Ovary (tissue), 9 donors: ENCODE measurements around the gene DHH. TPM values are rescaled to one million over a fixed set of nuclear protein-coding genes. Genes with fewer than 3 reads are reported as not detected.
A peak's percentile ranks its signal among the peaks of the same experiment; 100 is the strongest.

Experiments
- DNase-seq, 5 donors: peaks; one replicate each; pipeline ENCODE4 v3.0.0-alpha.2; 2019 to 2020
- H3K27ac ChIP-seq, 2 donors: fragments of 200-600 bp; one replicate each; pipeline versions ENCODE4 v1.5.1 to v1.8.0; 2019 to 2022
- H3K27me3 ChIP-seq: fragments of 200-600 bp; one replicate; pipeline ENCODE4 v1.8.0; 2022
- H3K36me3 ChIP-seq: fragments of 200-600 bp; sonication (generic); one replicate; pipeline ENCODE4 v1.5.1; 2019
- H3K4me1 ChIP-seq: one replicate; pipeline ENCODE4 v1.8.1; 2013; ENCODE audit warnings: mild to moderate bottlenecking, moderate library complexity; ENCODE audit not compliant: insufficient read depth
- H3K4me3 ChIP-seq: fragments of 200-600 bp; sonication (generic); one replicate; pipeline ENCODE4 v1.5.1; 2017
- H3K9me3 ChIP-seq, 2 donors: fragments of 200-600 bp in 1 of 2; sonication (generic) in 1 of 2; one replicate each; pipeline versions ENCODE4 v1.5.1 to v1.8.1; 2013 to 2019; ENCODE audit warnings: mild to moderate bottlenecking in 1 of 2, moderate library complexity in 1 of 2
- EP300 ChIP-seq: sonication (generic); formaldehyde crosslinking; IDR thresholded peaks from one replicate; pipeline ENCODE4 v1.6.1; 2017; ENCODE audit warnings: antibody characterized with exemption
- POLR2A ChIP-seq: fragments of 450-650 bp; IDR thresholded peaks from one replicate; pipeline ENCODE4 v1.6.1; 2017; ENCODE audit warnings: antibody characterized with exemption, mild to moderate bottlenecking, moderate library complexity
- WGBS, 3 donors: extraction: QIAGEN DNeasy Blood & Tissue Kit in 1 of 3; methylation state at CpG; one replicate each; pipeline versions ENCODE4 v1.1.5 to v1.1.7; 2013 to 2017; 5-methylcytosine and 5-hydroxymethylcytosine counted together
- intact Hi-C, 4 donors: fragments of 100-400 bp; cut with DNase I; formaldehyde crosslinking; loops; one replicate each; pipeline versions ENCODE4 v1.11.0 to v1.15.1; 2022 to 2023
- polyA plus RNA-seq, 2 donors: library from polyadenylated mRNA; stranded (reverse); fragments of 200-250 nt in 1 of 2; fragments of 350-450 nt in 1 of 2; fragmentation: Illumina TruSeq in 1 of 2; extraction: RNeasy Lipid Tissue Mini Kit (QIAGEN cat#74804) in 1 of 2; gene quantifications; one replicate each; pipeline ENCODE4 v1.2.3, GENCODE V29; 2013 to 2014
- total RNA-seq, 7 donors: library from RNA; depleted of rRNA in 2 of 7; stranded (reverse); fragments of >200 nt in 2 of 7; fragmentation: NEBNext Ultra II Directional in 3 of 7; extraction: Animal tissue kit (Norgen Biotek cat#: 25700) in 3 of 7; gene quantifications; one replicate each; pipeline versions ENCODE4 v1.1.0 to v1.2.4, GENCODE V29; 2016 to 2023
- TF ChIP-seq, protein P1 (sequence below), 3 donors: fragments of 450-650 bp in 2 of 3; fragments of 200-600 bp in 1 of 3; IDR thresholded peaks; one replicate each; pipeline versions ENCODE4 v1.5.1 to v1.8.0; 2016 to 2022; ENCODE audit warnings: antibody characterized with exemption in 3 of 3, mild to moderate bottlenecking in 1 of 3
- donor health status: DM: no; HTN: no; CAD: no; lungs with moderate emphysema.
- donor health status: DM: no; HTN: no; CAD: no.
- donor health status: Bipolar disorder and iron deficiency.
- donor health status: DM: yes; HTN: yes; CAD: no.
- donor health status: DM: no; HTN: no; CAD: no.
- donor health status: DM: yes; HTN: yes; CAD: no.

DHH gene
- total and polyA plus RNA-seq, 9 donors = 0.20 to 1.4 (median 0.72) TPM

DNA sequence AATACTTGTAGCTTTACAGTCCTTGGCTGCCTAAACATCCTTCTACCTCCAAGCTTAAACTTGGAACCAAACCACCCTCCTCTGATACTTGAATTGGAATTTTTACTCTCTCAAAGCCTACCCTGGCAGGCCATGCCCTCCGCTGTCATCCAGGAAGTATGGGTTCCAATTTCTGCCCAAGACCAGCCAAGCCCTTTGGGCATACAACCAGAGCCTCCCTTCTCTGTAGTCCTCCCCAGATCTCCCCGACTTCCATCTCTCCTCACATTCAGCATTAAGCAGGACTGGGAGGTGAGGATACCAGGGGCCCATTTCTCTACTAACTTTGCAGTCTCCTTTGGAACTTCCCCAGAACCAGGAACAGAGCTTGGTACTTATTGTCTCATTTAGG lies 369 bp upstream of the DHH start:
- peaks cover 3% of the 10 kb centered on the region for H3K27me3 ChIP-seq
- TF ChIP-seq EP300 (no peak), POLR2A (no peak)
- TF ChIP-seq, protein P1, sequence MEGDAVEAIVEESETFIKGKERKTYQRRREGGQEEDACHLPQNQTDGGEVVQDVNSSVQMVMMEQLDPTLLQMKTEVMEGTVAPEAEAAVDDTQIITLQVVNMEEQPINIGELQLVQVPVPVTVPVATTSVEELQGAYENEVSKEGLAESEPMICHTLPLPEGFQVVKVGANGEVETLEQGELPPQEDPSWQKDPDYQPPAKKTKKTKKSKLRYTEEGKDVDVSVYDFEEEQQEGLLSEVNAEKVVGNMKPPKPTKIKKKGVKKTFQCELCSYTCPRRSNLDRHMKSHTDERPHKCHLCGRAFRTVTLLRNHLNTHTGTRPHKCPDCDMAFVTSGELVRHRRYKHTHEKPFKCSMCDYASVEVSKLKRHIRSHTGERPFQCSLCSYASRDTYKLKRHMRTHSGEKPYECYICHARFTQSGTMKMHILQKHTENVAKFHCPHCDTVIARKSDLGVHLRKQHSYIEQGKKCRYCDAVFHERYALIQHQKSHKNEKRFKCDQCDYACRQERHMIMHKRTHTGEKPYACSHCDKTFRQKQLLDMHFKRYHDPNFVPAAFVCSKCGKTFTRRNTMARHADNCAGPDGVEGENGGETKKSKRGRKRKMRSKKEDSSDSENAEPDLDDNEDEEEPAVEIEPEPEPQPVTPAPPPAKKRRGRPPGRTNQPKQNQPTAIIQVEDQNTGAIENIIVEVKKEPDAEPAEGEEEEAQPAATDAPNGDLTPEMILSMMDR (IDR thresholded peaks at IDR 0.05) = no peak
- H3K27ac ChIP-seq = no peak overlapping the region
- no peak overlapping the region for H3K4me3 ChIP-seq
- H3K4me1 ChIP-seq = peaks cover 5% of the 10 kb centered on the region
- no peaks in the 10 kb centered on the region for H3K36me3 ChIP-seq
- intact Hi-C loops = loop anchor here in 2 of 4 donors (5.0 to 10.0 kb wide), 2 partner anchors 137 to 140 kb away; no protein-coding TSS in a partner anchor
- no peaks in the 10 kb centered on the region for H3K9me3 ChIP-seq
- DNase-seq = no peak
- whole genome bisulfite sequencing, 3 donors = 68 to 73% (median 71%) methylated on average over 2 of the region's 2 CpGs

- 3 to 9% (median 8%) methylated on average over 9 of the region's 9 CpGs for WGBS, 3 donors
- DNase-seq = no peak
- Histone ChIP-seq H3K36me3 (no peaks in the 10 kb centered on the region), H3K27ac (no peak overlapping the region), H3K9me3 (no peaks in the 10 kb centered on the region), H3K4me1 (peaks cover 10% of the 10 kb centered on the region), H3K27me3 (peaks cover 3% of the 10 kb centered on the region), H3K4me3 (no peak overlapping the region)
- intact Hi-C loops = loop anchor here in 2 of 4 donors (5.0 to 10.0 kb wide), 2 partner anchors 139 to 141 kb away; no protein-coding TSS in a partner anchor
- TF ChIP-seq POLR2A = no peak
- TF ChIP-seq EP300 = no peak
- TF ChIP-seq, protein P1 (IDR thresholded peaks at IDR 0.05) = no peak
Observed at GRCh38 chr12:49093792-49094159, 825 bp downstream of the DHH start.

- WGBS, 3 donors = 48 to 69% (median 55%) methylated on average over 4 of the region's 4 CpGs
- H3K9me3 ChIP-seq = no peaks in the 10 kb centered on the region
- DNase-seq = no peak
- no peaks in the 10 kb centered on the region for H3K36me3 ChIP-seq
- peaks cover 13% of the 10 kb centered on the region for H3K4me1 ChIP-seq
- no peak overlapping the region for H3K4me3 ChIP-seq
- H3K27ac ChIP-seq = no peak overlapping the region
- intact Hi-C loops = loop anchor here in 2 of 4 donors (5.0 to 10.0 kb wide), 2 partner anchors 139 to 142 kb away; no protein-coding TSS in a partner anchor
- TF ChIP-seq POLR2A = no peak
- TF ChIP-seq EP300 = no peak
- TF ChIP-seq, protein P1 (IDR thresholded peaks at IDR 0.05) = no peak
- H3K27me3 ChIP-seq = peaks cover 3% of the 10 kb centered on the region
Observed at GRCh38 chr12:49092816-49093406, 1.7 kb downstream of the DHH start.

DNA sequence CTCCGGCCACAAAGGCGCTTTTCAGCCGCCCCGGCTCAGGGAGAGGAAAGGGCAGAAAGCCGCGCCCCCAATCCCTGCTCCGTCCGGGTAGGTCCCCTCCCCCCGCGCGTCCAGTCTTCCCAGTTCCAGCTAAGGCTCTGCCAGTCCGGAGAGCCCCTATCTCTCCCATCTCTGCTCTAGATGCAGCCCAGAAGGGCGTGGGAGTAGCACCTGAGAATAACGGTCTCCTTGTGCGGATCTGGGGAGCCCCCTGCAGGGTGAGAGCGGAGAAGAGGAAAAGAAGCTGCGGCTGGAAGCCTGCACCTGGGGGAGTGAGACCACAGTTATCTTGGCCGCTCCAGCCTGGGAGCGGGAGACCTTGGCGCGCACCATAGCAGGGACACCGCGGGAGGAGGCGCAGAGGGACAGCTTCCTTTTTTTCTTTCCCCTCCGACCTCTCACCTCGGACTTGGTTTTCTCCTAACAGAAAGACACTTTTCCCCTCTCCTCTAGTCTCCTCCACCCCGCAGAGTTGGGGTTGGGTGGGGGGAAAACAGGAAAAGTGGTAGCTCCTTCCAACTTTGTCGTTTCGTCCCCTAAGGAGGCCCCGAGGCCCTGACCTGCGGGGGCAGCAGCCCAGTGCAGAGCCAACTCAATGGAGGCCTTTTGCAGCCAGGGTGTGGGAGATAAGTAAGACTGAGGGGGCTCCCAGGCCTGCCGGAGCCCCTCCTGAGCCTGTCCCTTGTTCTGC lies 2.4 kb downstream of the DHH start:
- DNase-seq = peak in 2 of 5 donors; percentile 51 to 62
- H3K4me1 ChIP-seq = peaks cover 13% of the 10 kb centered on the region

More for the DNA sequence above, 2.4 kb downstream of the DHH start:
- TF ChIP-seq EP300 (no peak), POLR2A (no peak)
- TF ChIP-seq, protein P1 (IDR thresholded peaks at IDR 0.05) = no peak
- H3K9me3 ChIP-seq = no peaks in the 10 kb centered on the region
- no peak overlapping the region for H3K27ac ChIP-seq
- H3K27me3 ChIP-seq = peaks cover 3% of the 10 kb centered on the region
- no peaks in the 10 kb centered on the region for H3K36me3 ChIP-seq
- H3K4me3 ChIP-seq = peak overlapping the region; percentile 1
- intact Hi-C loops = loop anchor here in 2 of 4 donors (5.0 to 10.0 kb wide), 2 partner anchors 140 to 143 kb away; no protein-coding TSS in a partner anchor
- WGBS, 3 donors = 2 to 5% (median 4%) methylated on average over 32 of the region's 32 CpGs
